GM18858 (cell line): ENCODE data around the gene KCNQ4.

Experiments
- ATAC-seq: cut with Tn5 transposase; IDR thresholded peaks from one replicate; pipeline ENCODE4 v1.9.1; 2021; ENCODE audit not compliant: unreplicated experiment

The KCNQ4 gene

GRCh38 chr1:40754201-40754600 lies 29.4 kb upstream of the KCNQ4 start:
- no peak for ATAC-seq

GRCh38 chr1:40755067-40755466 lies 28.5 kb upstream of the KCNQ4 start:
- no peak for ATAC-seq

- no peak for ATAC-seq
Observed at GRCh38 chr1:40756523-40756922, 27.1 kb upstream of the KCNQ4 start.

GRCh38 chr1:40757084-40757483 lies 26.5 kb upstream of the KCNQ4 start:
- no peak for ATAC-seq

DNA sequence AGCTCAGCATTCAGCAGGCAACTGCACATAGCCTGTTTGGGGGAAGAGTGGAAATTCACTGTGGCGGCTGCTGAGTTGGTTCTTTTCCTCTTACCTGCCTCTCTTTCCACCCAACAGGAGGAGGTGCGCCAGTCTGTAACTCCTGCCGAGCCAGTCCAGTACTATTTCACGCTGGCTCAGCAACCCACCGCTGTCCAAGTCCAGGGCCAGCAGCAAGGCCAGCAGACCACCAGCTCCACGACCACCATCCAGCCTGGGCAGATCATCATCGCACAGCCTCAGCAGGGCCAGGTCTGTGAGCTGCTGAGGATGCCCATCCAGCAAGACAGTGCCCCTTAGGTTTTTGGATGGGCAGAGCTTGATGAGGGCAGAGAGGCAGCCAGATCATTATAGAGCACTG lies 25.6 kb upstream of the KCNQ4 start:
- ATAC-seq, result no peak

- no peak for ATAC-seq
Observed at GRCh38 chr1:40758578-40759343, 24.8 kb upstream of the KCNQ4 start.

DNA sequence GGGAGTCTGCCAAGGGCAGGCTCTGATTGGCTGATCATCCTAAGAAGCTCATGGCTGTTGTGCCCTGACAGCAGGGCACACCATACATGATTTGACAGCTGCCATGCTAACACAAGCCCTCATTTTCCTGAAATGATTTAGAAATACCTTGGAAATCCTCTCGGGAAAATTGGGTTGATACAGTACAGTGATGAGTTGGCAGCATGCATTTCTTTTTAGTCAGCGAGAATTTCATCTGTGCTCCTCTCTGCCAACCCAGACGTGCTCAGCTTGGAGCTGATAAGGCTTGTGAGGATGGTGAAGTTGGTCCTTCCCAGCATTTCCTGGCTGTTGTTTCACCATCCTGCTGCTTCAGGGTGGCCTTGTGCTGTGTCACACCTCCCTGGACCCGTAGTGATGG lies 22.6 kb upstream of the KCNQ4 start:
- no peak for ATAC-seq

DNA sequence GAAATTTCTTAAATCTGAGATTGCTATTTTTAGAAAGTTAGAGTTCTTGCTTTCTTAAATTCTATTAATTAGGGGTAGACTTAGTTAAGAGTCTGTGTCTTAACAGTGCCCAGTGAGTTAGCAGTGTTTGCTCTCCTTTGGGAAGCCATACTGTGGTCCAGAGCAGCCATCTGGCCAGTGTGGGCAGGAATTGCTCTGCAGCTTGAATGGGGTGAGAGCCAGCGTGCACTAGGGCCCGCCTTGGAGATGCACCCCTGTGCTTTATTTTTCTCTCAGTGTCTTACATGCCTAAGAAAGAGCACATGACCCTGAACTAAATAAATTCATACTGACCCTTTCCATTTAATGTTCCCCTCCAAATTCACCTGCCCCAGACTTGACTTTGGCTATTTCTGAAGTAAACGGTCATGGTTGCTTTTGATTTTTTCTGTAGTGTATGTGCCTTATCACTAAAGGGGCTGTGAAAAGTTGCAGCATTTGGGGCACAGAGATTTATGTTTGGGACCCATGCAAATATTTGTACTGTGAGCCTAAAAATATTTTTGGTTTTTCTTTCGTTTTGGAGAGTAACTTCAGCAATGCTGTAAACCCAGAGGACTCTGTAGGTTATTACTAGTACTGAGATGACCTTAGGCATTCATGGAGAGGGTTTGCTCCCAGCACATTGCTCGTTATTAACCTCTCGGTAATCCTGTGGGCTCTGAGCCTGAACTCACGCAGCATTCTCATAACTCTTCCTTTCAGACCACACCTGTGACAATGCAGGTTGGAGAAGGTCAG lies 21.3 kb upstream of the KCNQ4 start:
- no peak for ATAC-seq

GRCh38 chr1:40763742-40764532 lies 19.6 kb upstream of the KCNQ4 start:
- ATAC-seq, result peak; percentile 33

DNA sequence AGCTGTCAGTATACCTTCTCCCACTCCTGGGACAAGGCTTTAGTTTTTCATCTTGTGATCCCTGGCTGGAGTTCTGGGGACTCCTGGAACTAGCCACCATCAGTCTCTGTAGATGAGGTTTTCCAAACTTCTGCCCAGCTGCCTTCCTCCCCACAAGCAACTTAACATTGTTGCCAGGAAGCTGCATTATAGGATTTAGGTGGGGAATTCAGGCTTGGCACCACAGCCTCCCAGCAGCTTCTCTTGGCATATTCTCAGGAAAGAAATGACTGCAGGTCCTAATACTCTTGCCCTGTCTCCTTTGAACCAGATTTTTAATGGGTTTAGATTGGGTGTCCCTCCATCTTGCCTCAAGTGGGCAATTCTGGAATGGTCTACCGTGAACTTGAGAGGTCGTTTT lies 18.6 kb upstream of the KCNQ4 start:
- no peak for ATAC-seq

DNA sequence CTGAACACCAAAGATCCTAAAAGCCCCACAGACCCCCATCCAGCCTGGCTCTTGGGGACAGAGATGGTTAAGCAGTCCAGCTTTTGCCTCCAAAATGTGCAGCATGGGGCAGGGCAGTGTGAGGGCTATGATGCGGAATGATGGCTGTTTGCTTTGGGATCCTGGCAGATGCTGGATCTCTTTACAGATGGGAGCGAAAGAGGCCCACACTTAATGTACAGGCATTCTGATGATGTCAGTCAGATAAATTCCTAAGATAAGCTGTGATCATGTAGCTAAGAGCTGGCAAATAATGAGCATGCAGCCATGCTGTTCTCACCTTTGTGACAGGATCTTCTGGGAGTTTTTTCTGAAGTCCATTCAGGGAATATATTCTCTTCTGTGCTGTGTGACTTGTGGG lies 17.6 kb upstream of the KCNQ4 start:
- ATAC-seq, result no peak

DNA sequence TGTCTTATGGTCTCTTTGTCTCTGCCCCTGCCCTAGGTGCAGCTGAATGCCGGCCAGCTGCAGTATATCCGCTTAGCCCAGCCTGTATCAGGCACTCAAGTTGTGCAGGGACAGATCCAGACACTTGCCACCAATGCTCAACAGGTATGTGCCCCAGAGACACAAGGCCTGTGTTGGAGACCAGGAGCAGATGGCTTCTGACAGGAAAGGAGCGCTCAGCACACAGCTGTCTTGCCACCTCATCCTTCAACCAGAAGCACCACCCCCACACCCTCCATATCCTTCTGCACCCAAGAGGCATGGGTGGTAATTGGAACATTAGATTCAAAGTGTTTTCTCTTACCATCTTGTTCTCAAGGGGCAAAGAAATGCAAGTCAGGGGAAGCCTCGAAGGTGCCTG lies 17.0 kb upstream of the KCNQ4 start:
- no peak for ATAC-seq

GRCh38 chr1:40768146-40768990 lies 15.2 kb upstream of the KCNQ4 start:
- ATAC-seq, result no peak

GRCh38 chr1:40769815-40770214 lies 13.8 kb upstream of the KCNQ4 start:
- ATAC-seq, result no peak

DNA sequence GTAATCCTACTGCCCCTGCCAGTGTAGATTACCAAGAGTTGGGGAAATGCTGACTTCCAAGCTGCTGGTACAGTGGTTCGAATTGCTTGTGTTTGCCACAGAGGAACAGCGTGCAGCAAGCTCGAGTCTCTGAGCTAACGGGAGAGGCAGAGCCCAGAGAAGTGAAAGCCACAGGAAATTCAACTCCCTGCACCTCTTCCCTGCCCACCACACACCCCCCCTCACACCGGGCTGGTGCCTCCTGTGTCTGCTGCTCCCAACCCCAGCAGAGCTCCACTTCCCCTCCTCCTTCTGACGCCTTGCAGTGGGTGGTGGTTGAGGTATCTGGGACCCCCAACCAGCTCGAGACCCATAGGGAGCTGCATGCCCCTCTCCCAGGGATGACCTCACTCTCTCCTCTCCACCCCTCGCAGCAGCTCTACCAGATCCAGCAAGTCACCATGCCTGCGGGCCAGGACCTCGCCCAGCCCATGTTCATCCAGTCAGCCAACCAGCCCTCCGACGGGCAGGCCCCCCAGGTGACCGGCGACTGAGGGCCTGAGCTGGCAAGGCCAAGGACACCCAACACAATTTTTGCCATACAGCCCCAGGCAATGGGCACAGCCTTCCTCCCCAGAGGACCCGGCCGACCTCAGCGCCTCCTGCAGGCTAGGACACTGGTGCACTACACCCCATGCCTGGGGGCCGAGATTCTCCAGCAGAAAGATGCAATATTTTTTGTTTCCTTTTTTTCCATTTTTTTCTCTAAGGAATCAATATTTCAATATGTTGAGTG lies 13.1 kb upstream of the KCNQ4 start:
- ATAC-seq, result no peak

- ATAC-seq, result no peak
Observed at GRCh38 chr1:40772146-40772955, 11.2 kb upstream of the KCNQ4 start.

- no peak for ATAC-seq
Observed at GRCh38 chr1:40773748-40774265, 9.8 kb upstream of the KCNQ4 start.

DNA sequence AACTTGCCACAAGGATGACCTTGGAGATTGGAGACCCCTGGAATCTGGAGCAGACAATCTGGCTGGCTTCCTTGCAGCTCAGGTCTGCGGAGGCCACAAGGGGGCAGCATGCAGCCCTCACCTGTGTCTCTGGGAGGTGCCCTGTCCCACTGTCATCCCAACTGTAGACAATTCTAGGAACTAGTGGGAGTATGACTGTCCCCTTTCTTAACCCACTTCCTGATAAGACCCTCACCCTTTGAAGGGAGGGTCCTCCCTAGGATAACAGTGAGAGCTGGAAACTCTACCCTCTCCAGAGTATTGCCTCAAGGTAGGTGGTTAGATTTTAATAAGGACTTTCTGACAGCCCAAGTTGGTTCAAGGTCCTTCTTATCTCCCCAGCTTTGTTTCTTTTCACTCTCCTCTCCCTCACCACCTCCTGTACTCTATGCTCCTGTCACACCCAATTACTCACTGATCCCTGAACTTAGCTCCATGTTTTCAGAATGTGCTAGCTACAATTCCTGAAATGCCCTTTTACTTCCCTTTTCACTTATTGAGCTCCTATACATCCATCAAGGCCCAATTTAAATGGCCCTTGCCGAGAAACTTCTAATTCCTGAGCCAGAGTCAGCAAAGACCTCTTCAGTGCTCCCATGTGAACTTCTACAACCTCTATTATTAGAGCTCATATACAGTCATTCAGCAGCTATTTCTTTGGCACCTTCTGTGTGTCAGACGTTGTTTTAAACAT lies 9.2 kb upstream of the KCNQ4 start:
- ATAC-seq, result no peak
